Measurements from ENCODE around the gene CYGB.

CYGB gene

GRCh38 chr17:76479515-76480060, 57.9 kb downstream of the CYGB start:
- peak overlapping the region in 10 of 11 experiments; percentile 37 to 97 (median 91); a peak in 19 of 22 replicates for H3K27ac ChIP-seq
- H3K4me3 ChIP-seq: peak overlapping the region in 2 of 10 experiments; percentile 29 to 34; a peak in 1 of 20 replicates
- H3K27me3 ChIP-seq: no peaks in the 10 kb centered on the region
- H4K20me1 ChIP-seq: no peaks in the 10 kb centered on the region; a peak in 1 of 22 replicates
- peak overlapping the region; percentile 19 to 67 (median 60); a peak in 18 of 22 replicates for H3K9ac ChIP-seq
- peaks cover 18 to 77% (median 53%) of the 10 kb centered on the region in 11 experiments for H3K36me3 ChIP-seq
- no peak for TF ChIP-seq Cebpa-rat (IDR thresholded peaks at IDR 0.05)
- peak overlapping the region; percentile 74 to 97 (median 90) for H3K4me2 ChIP-seq
- peaks cover 77 to 89% (median 82%) of the 10 kb centered on the region in 10 experiments for H3K4me1 ChIP-seq
- no peaks in the 10 kb centered on the region for H3K9me3 ChIP-seq (replicated peaks in 1 of 11)

- peak overlapping the region in 2 of 10 experiments; percentile 29 to 34; a peak in 1 of 20 replicates for H3K4me3 ChIP-seq
- peaks cover 0 to under 1% (median 0%) of the 10 kb centered on the region in 11 experiments; a peak in 2 of 22 replicates for H4K20me1 ChIP-seq
- no peaks in the 10 kb centered on the region for H3K27me3 ChIP-seq
- H3K9ac ChIP-seq: peak overlapping the region; percentile 19 to 67 (median 60); a peak in 18 of 22 replicates
- H3K4me1 ChIP-seq: peaks cover 70 to 87% (median 76%) of the 10 kb centered on the region in 10 experiments
- H3K27ac ChIP-seq: peak overlapping the region in 10 of 11 experiments; percentile 37 to 97 (median 91); a peak in 19 of 22 replicates
- H3K9me3 ChIP-seq (replicated peaks in 1 of 11): no peaks in the 10 kb centered on the region
- peaks cover 25 to 78% (median 53%) of the 10 kb centered on the region in 11 experiments for H3K36me3 ChIP-seq
- H3K4me2 ChIP-seq: peak overlapping the region; percentile 74 to 97 (median 90)
- TF ChIP-seq Cebpa-rat (IDR thresholded peaks at IDR 0.05): no peak
Measured at GRCh38 chr17:76478730-76479514, 58.6 kb downstream of the CYGB start.

- Histone ChIP-seq H4K20me1 (peaks cover 0 to 9% (median 0%) of the 10 kb centered on the region in 11 experiments; a peak in 2 of 22 replicates), H3K4me1 (peaks cover 62 to 79% (median 67%) of the 10 kb centered on the region in 10 experiments), H3K9me3 (replicated peaks in 1 of 11) (no peaks in the 10 kb centered on the region), H3K4me3 (peak overlapping the region in 1 of 10 experiments; percentile 47; a peak in 2 of 20 replicates), H3K36me3 (peaks cover 33 to 78% (median 59%) of the 10 kb centered on the region in 11 experiments), H3K27me3 (no peaks in the 10 kb centered on the region), H3K27ac (peak overlapping the region in 10 of 11 experiments; percentile 0 to 97 (median 52); a peak in 13 of 22 replicates), H3K4me2 (peak overlapping the region; percentile 57 to 97 (median 90); a peak in 21 of 22 replicates), H3K9ac (peak overlapping the region in 10 of 11 experiments; percentile 14 to 66 (median 44); a peak in 13 of 22 replicates)
- TF ChIP-seq Cebpa-rat (IDR thresholded peaks at IDR 0.05): no peak
Measured at GRCh38 chr17:76478097-76478496, 59.4 kb downstream of the CYGB start.

GRCh38 chr17:76477576-76477975, 59.9 kb downstream of the CYGB start:
- Histone ChIP-seq H4K20me1 (peaks cover 0 to 14% (median 0%) of the 10 kb centered on the region in 11 experiments; a peak in 4 of 22 replicates), H3K4me3 (peak overlapping the region in 3 of 10 experiments; percentile 12 to 47 (median 12); a peak in 3 of 20 replicates), H3K27me3 (no peaks in the 10 kb centered on the region), H3K27ac (peak overlapping the region in 9 of 11 experiments; percentile 31 to 97 (median 60); a peak in 16 of 22 replicates), H3K4me1 (peaks cover 57 to 74% (median 62%) of the 10 kb centered on the region in 10 experiments), H3K9ac (peak overlapping the region; percentile 14 to 54 (median 44); a peak in 16 of 22 replicates), H3K4me2 (peak overlapping the region; percentile 57 to 97 (median 90)), H3K36me3 (peaks cover 38 to 81% (median 64%) of the 10 kb centered on the region in 11 experiments), H3K9me3 (replicated peaks in 1 of 11) (no peaks in the 10 kb centered on the region)
- no peak for TF ChIP-seq Cebpa-rat (IDR thresholded peaks at IDR 0.05)

Data from BLaER1 treated with 17β-estradiol and CSF1 and Interleukin-3, amounts not matched to agents 10 nM and 100 nM (cell line).